Ectodermal cell (in vitro differentiated cells): ENCODE measurements around the gene TP53BP2.

Source experiments
- H3K27ac ChIP-seq: 2 replicates; pipeline ENCODE4 v1.7.0; 2013; ENCODE audit warnings: mild to moderate bottlenecking, low read depth, low read length; ENCODE audit not compliant: insufficient read depth, poor library complexity, severe bottlenecking
- H3K27me3 ChIP-seq: 2 replicates; pipeline ENCODE4 v1.7.0; 2013; ENCODE audit warnings: mild to moderate bottlenecking, low read length; ENCODE audit not compliant: insufficient read depth, control insufficient read depth, poor library complexity, severe bottlenecking
- H3K36me3 ChIP-seq: one replicate; pipeline ENCODE4 v1.7.0; 2013; ENCODE audit warnings: low read length; ENCODE audit not compliant: control insufficient read depth, insufficient read depth
- H3K4me1 ChIP-seq: one replicate; pipeline ENCODE4 v1.7.0; 2013; ENCODE audit warnings: low read length; ENCODE audit not compliant: control insufficient read depth, insufficient read depth
- H3K4me3 ChIP-seq: 2 replicates; pipeline ENCODE4 v1.7.0; 2013; ENCODE audit warnings: low read depth, low read length, control low read depth; ENCODE audit not compliant: insufficient read depth
- H3K9me3 ChIP-seq: 2 replicates; pipeline ENCODE4 v1.7.0; 2013; ENCODE audit warnings: mild to moderate bottlenecking, low read length, moderate library complexity; ENCODE audit not compliant: control insufficient read depth
- WGBS, 2 experiments: methylation state at CpG; one replicate each; pipeline ENCODE4 v1.1.7; 2013; ENCODE audit warnings: missing lambda C conversion rate in 2 of 2; 5-methylcytosine and 5-hydroxymethylcytosine counted together

TP53BP2 gene

GRCh38 chr1:223765036-223765718, 80.6 kb downstream of the TP53BP2 start:
- Histone ChIP-seq H3K36me3 (peaks cover 25% of the 10 kb centered on the region), H3K4me1 (peaks cover 11% of the 10 kb centered on the region), H3K4me3 (no peak overlapping the region), H3K27ac (peak overlapping the region; percentile 64), H3K9me3 (no peaks in the 10 kb centered on the region), H3K27me3 (no peaks in the 10 kb centered on the region)
- 62 to 71% methylated on average over 9 of the region's 9 CpGs for WGBS, 2 experiments

- H3K36me3 ChIP-seq, result peaks cover 12% of the 10 kb centered on the region
- no peak overlapping the region for H3K27ac ChIP-seq
These were observed 81.9 kb downstream of the TP53BP2 start for GRCh38 chr1:223763881-223764280.

GRCh38 chr1:223763251-223763650, 82.5 kb downstream of the TP53BP2 start:
- Histone ChIP-seq H3K27ac (no peak overlapping the region), H3K27me3 (no peaks in the 10 kb centered on the region), H3K9me3 (no peaks in the 10 kb centered on the region), H3K36me3 (peaks cover 12% of the 10 kb centered on the region), H3K4me1 (peaks cover 11% of the 10 kb centered on the region), H3K4me3 (no peak overlapping the region)
- 94 to 96% methylated on average over 5 of the region's 5 CpGs for WGBS, 2 experiments

More at GRCh38 chr1:223763881-223764280, 81.9 kb downstream of the TP53BP2 start:
- Histone ChIP-seq H3K27me3 (no peaks in the 10 kb centered on the region), H3K4me3 (no peak overlapping the region), H3K4me1 (peaks cover 11% of the 10 kb centered on the region), H3K9me3 (no peaks in the 10 kb centered on the region)
- WGBS, 2 experiments, result 95 to 97% methylated on average over 4 to 5 of the region's 5 CpGs

GRCh38 chr1:223761411-223761810, 84.3 kb downstream of the TP53BP2 start:
- H3K9me3 ChIP-seq, result no peaks in the 10 kb centered on the region
- H3K27ac ChIP-seq, result no peak overlapping the region
- peaks cover 11% of the 10 kb centered on the region for H3K4me1 ChIP-seq
- peaks cover 12% of the 10 kb centered on the region for H3K36me3 ChIP-seq
- WGBS, 2 experiments, result 92 to 93% methylated on average over 7 of the region's 7 CpGs
- H3K4me3 ChIP-seq, result no peak overlapping the region
- H3K27me3 ChIP-seq, result no peaks in the 10 kb centered on the region

GRCh38 chr1:223760833-223761232, 84.9 kb downstream of the TP53BP2 start:
- Histone ChIP-seq H3K27me3 (no peaks in the 10 kb centered on the region), H3K36me3 (peaks cover 12% of the 10 kb centered on the region), H3K4me3 (no peak overlapping the region), H3K9me3 (no peaks in the 10 kb centered on the region), H3K27ac (no peak overlapping the region), H3K4me1 (peaks cover 11% of the 10 kb centered on the region)
- 92% methylated on average over 6 of the region's 6 CpGs for WGBS, 2 experiments

GRCh38 chr1:223759273-223759672, 86.5 kb downstream of the TP53BP2 start:
- Histone ChIP-seq H3K9me3 (no peaks in the 10 kb centered on the region), H3K4me3 (no peak overlapping the region), H3K4me1 (no peaks in the 10 kb centered on the region), H3K36me3 (peaks cover 21% of the 10 kb centered on the region), H3K27ac (no peak overlapping the region), H3K27me3 (no peaks in the 10 kb centered on the region)
- WGBS, 2 experiments, result 82 to 83% methylated on average over 13 of the region's 13 CpGs

- WGBS, 2 experiments, result 94 to 95% methylated on average over 9 of the region's 9 CpGs
- Histone ChIP-seq H3K9me3 (no peaks in the 10 kb centered on the region), H3K36me3 (peaks cover 19% of the 10 kb centered on the region), H3K27ac (no peak overlapping the region), H3K4me1 (no peaks in the 10 kb centered on the region), H3K27me3 (no peaks in the 10 kb centered on the region), H3K4me3 (no peak overlapping the region)
These were observed 87.0 kb downstream of the TP53BP2 start for GRCh38 chr1:223758734-223759133.

GRCh38 chr1:223756806-223757700, 88.7 kb downstream of the TP53BP2 start:
- H3K9me3 ChIP-seq, result no peaks in the 10 kb centered on the region
- no peak overlapping the region for H3K4me3 ChIP-seq
- H3K36me3 ChIP-seq, result peaks cover 19% of the 10 kb centered on the region
- WGBS, 2 experiments, result 94% methylated on average over 20 of the region's 20 CpGs
- H3K27me3 ChIP-seq, result no peaks in the 10 kb centered on the region
- H3K27ac ChIP-seq, result no peak overlapping the region
- peaks cover 8% of the 10 kb centered on the region for H3K4me1 ChIP-seq

- Histone ChIP-seq H3K9me3 (no peaks in the 10 kb centered on the region), H3K4me3 (no peak overlapping the region), H3K27ac (no peak overlapping the region), H3K36me3 (peaks cover 17% of the 10 kb centered on the region), H3K27me3 (no peaks in the 10 kb centered on the region), H3K4me1 (peaks cover 8% of the 10 kb centered on the region)
- 83 to 87% methylated on average over 13 of the region's 13 CpGs for WGBS, 2 experiments
These were observed 89.6 kb downstream of the TP53BP2 start for GRCh38 chr1:223755992-223756775.

GRCh38 chr1:223755432-223755792, 90.3 kb downstream of the TP53BP2 start:
- Histone ChIP-seq H3K27ac (no peak overlapping the region), H3K9me3 (no peaks in the 10 kb centered on the region), H3K27me3 (no peaks in the 10 kb centered on the region), H3K36me3 (peaks cover 23% of the 10 kb centered on the region), H3K4me1 (peaks cover 8% of the 10 kb centered on the region), H3K4me3 (no peak overlapping the region)
- 94% methylated on average over 9 of the region's 9 CpGs for whole genome bisulfite sequencing, 2 experiments
